Measurements from ENCODE around the gene CYP27C1. TPM values are rescaled to one million over a fixed set of nuclear protein-coding genes. Genes with fewer than 3 reads are reported as not detected.
"Not testable (repeated sequence)": the region's sequence is repeated elsewhere in the genome, so short reads cannot be mapped to it uniquely, and the experiment has no call there.

CYP27C1 gene
- total and polyA plus RNA-seq, 8 donors = 0.02 to 0.09 (median 0.03) TPM; not detected in 3

GRCh38 chr2:127225186-127225960 is 5.3 kb upstream of the CYP27C1 start:
- intact Hi-C loops (cut with DNase I) = no loop called here
- no peak for TF ChIP-seq CTCF (IDR thresholded peaks at IDR 0.05)
- no peaks in the 10 kb centered on the region for H3K36me3 ChIP-seq
- no peak overlapping the region for H3K27ac ChIP-seq
- no peak for ATAC-seq
- no peaks in the 10 kb centered on the region for H3K4me1 ChIP-seq
- FAIRE-seq = no peak
- no peak overlapping the region for H3K4me3 ChIP-seq
- WGBS, 2 donors = 57 to 71% methylated on average over 12 of the region's 12 CpGs
- DNase-seq = no peak
- H3K27me3 ChIP-seq = peaks cover 0 to 4% (median 0%) of the 10 kb centered on the region in 4 donors
- H3K9me3 ChIP-seq = no peaks in the 10 kb centered on the region

- DNase-seq; H3K27me3 ChIP-seq; H3K36me3 ChIP-seq; H3K27ac ChIP-seq; H3K4me3 ChIP-seq; FAIRE-seq; H3K4me1 ChIP-seq; intact Hi-C loops (cut with DNase I); ATAC-seq; H3K9me3 ChIP-seq: not testable (repeated sequence)
- WGBS, 2 donors = 62 to 63% methylated on average over 5 of the region's 5 CpGs
Observed at GRCh38 chr2:127224135-127224534, 4.0 kb upstream of the CYP27C1 start.

GRCh38 chr2:127220768-127221527 is 849 bp upstream of the CYP27C1 start:
- DNase-seq (no peak), ATAC-seq (peak in 2 of 4 donors; percentile 41 to 55), FAIRE-seq (no peak)
- Histone ChIP-seq H3K36me3 (no peaks in the 10 kb centered on the region), H3K4me1 (peaks cover 0 to 12% (median 0%) of the 10 kb centered on the region in 3 donors), H3K27ac (no peak overlapping the region), H3K27me3 (peaks cover 0 to 11% (median 4%) of the 10 kb centered on the region in 4 donors), H3K4me3 (no peak overlapping the region), H3K9me3 (no peaks in the 10 kb centered on the region)
- TF ChIP-seq CTCF (IDR thresholded peaks at IDR 0.05) = no peak
- WGBS, 2 donors = 36 to 40% methylated on average over 31 of the region's 31 CpGs
- intact Hi-C loops (cut with DNase I) = no loop called here

GRCh38 chr2:127219171-127220070 is 678 bp downstream of the CYP27C1 start:
- H3K27ac ChIP-seq = no peak overlapping the region
- DNase-seq = peak in 3 of 6 donors; percentile 33 to 78 (median 75)
- no peak for FAIRE-seq
- peaks cover 0 to 12% (median 0%) of the 10 kb centered on the region in 3 donors for H3K4me1 ChIP-seq
- H3K27me3 ChIP-seq = peaks cover 0 to 11% (median 4%) of the 10 kb centered on the region in 4 donors
- H3K9me3 ChIP-seq = no peaks in the 10 kb centered on the region
- peak overlapping the region; percentile 4 to 48 (median 33) for H3K4me3 ChIP-seq
- H3K36me3 ChIP-seq = no peaks in the 10 kb centered on the region
- peak; percentile 28 to 71 (median 64) for ATAC-seq
- 0 to 1% methylated on average over 45 to 71 of the region's 71 CpGs for WGBS, 2 donors
- TF ChIP-seq CTCF (IDR thresholded peaks at IDR 0.05) = no peak
- intact Hi-C loops (cut with DNase I) = no loop called here

- Histone ChIP-seq H3K27me3 (peaks cover 0 to 11% (median 4%) of the 10 kb centered on the region in 4 donors), H3K4me1 (peaks cover 0 to 12% (median 0%) of the 10 kb centered on the region in 3 donors), H3K27ac (no peak overlapping the region), H3K4me3 (peak overlapping the region in 2 of 4 donors; percentile 43 to 48), H3K36me3 (no peaks in the 10 kb centered on the region), H3K9me3 (no peaks in the 10 kb centered on the region)
- FAIRE-seq (no peak), ATAC-seq (peak in 3 of 4 donors; percentile 24 to 44 (median 31)), DNase-seq (peak in 1 of 6 donors; percentile 68)
- intact Hi-C loops (cut with DNase I) = no loop called here
- WGBS, 2 donors = 2 to 3% methylated on average over 22 to 35 of the region's 35 CpGs
- TF ChIP-seq CTCF (IDR thresholded peaks at IDR 0.05) = no peak
Observed at GRCh38 chr2:127218812-127219170, 1.3 kb downstream of the CYP27C1 start.

Measured in pancreas (tissue), 10 donors.